HUES48 (cell line): ENCODE results near the gene TRPV4.

Experiments used
- H3K27ac ChIP-seq: one replicate; pipeline ENCODE4 v1.7.0; 2013; ENCODE audit warnings: low read depth, low read length, inconsistent platforms
- H3K27me3 ChIP-seq: 2 replicates; pipeline ENCODE4 v1.6.1; 2013; ENCODE audit warnings: mild to moderate bottlenecking, low read length; ENCODE audit not compliant: control insufficient read depth, insufficient read depth
- H3K36me3 ChIP-seq: 2 replicates; pipeline ENCODE4 v1.6.1; 2013; ENCODE audit warnings: low read length; ENCODE audit not compliant: control insufficient read depth, insufficient read depth
- H3K4me1 ChIP-seq: 2 replicates; pipeline ENCODE4 v1.6.1; 2013; ENCODE audit warnings: mild to moderate bottlenecking, low read length; ENCODE audit not compliant: control insufficient read depth, insufficient read depth
- H3K4me3 ChIP-seq: 2 replicates; pipeline ENCODE4 v1.5.1; 2013; ENCODE audit warnings: mild to moderate bottlenecking, low read depth, low read length
- H3K9ac ChIP-seq: 2 replicates; pipeline ENCODE4 v1.6.1; 2013; ENCODE audit warnings: mild to moderate bottlenecking, low read depth, low read length, moderate library complexity
- H3K9me3 ChIP-seq: 2 replicates; pipeline ENCODE4 v1.6.1; 2013; ENCODE audit warnings: low read length; ENCODE audit not compliant: control insufficient read depth, insufficient read depth

Gene TRPV4

GRCh38 chr12:109744986-109745942 lies 87.9 kb downstream of the TRPV4 start:
- H3K27me3 ChIP-seq = no peaks in the 10 kb centered on the region
- no peaks in the 10 kb centered on the region for H3K4me1 ChIP-seq
- H3K27ac ChIP-seq = no peak overlapping the region

GRCh38 chr12:109744026-109744425 lies 89.2 kb downstream of the TRPV4 start:
- Histone ChIP-seq H3K4me3 (no peak overlapping the region), H3K36me3 (no peaks in the 10 kb centered on the region), H3K4me1 (no peaks in the 10 kb centered on the region), H3K27ac (no peak overlapping the region), H3K9me3 (no peaks in the 10 kb centered on the region), H3K27me3 (no peaks in the 10 kb centered on the region), H3K9ac (no peak overlapping the region)

More at GRCh38 chr12:109744986-109745942, 87.9 kb downstream of the TRPV4 start:
- no peaks in the 10 kb centered on the region for H3K9me3 ChIP-seq
- H3K36me3 ChIP-seq = no peaks in the 10 kb centered on the region
- H3K9ac ChIP-seq = no peak overlapping the region
- no peak overlapping the region for H3K4me3 ChIP-seq

- H3K4me1 ChIP-seq = no peaks in the 10 kb centered on the region
- H3K4me3 ChIP-seq = no peak overlapping the region
- no peaks in the 10 kb centered on the region for H3K36me3 ChIP-seq
- no peaks in the 10 kb centered on the region for H3K9me3 ChIP-seq
- no peak overlapping the region for H3K27ac ChIP-seq
- H3K27me3 ChIP-seq = no peaks in the 10 kb centered on the region
- no peak overlapping the region for H3K9ac ChIP-seq
Observed at GRCh38 chr12:109743076-109743910, 89.9 kb downstream of the TRPV4 start.

GRCh38 chr12:109741970-109742703 lies 91.1 kb downstream of the TRPV4 start:
- Histone ChIP-seq H3K9ac (no peak overlapping the region), H3K9me3 (no peaks in the 10 kb centered on the region), H3K27me3 (no peaks in the 10 kb centered on the region), H3K36me3 (no peaks in the 10 kb centered on the region), H3K4me1 (peaks cover 7% of the 10 kb centered on the region), H3K4me3 (no peak overlapping the region), H3K27ac (no peak overlapping the region)

GRCh38 chr12:109741286-109741969 lies 91.8 kb downstream of the TRPV4 start:
- Histone ChIP-seq H3K36me3 (no peaks in the 10 kb centered on the region), H3K27ac (no peak overlapping the region), H3K9me3 (no peaks in the 10 kb centered on the region), H3K9ac (no peak overlapping the region), H3K27me3 (no peaks in the 10 kb centered on the region), H3K4me3 (no peak overlapping the region), H3K4me1 (peaks cover 12% of the 10 kb centered on the region)

- Histone ChIP-seq H3K4me3 (no peak overlapping the region), H3K4me1 (peaks cover 12% of the 10 kb centered on the region), H3K27ac (no peak overlapping the region), H3K9ac (no peak overlapping the region), H3K27me3 (no peaks in the 10 kb centered on the region), H3K9me3 (no peaks in the 10 kb centered on the region), H3K36me3 (no peaks in the 10 kb centered on the region)
Observed at GRCh38 chr12:109740694-109741245, 92.4 kb downstream of the TRPV4 start.

- Histone ChIP-seq H3K27ac (no peak overlapping the region), H3K36me3 (no peaks in the 10 kb centered on the region), H3K27me3 (no peaks in the 10 kb centered on the region)
Observed at GRCh38 chr12:109739747-109740693, 93.2 kb downstream of the TRPV4 start.

GRCh38 chr12:109738878-109739665 lies 94.1 kb downstream of the TRPV4 start:
- H3K9me3 ChIP-seq = no peaks in the 10 kb centered on the region
- no peak overlapping the region for H3K4me3 ChIP-seq
- no peak overlapping the region for H3K9ac ChIP-seq
- H3K27me3 ChIP-seq = no peaks in the 10 kb centered on the region
- no peak overlapping the region for H3K27ac ChIP-seq
- H3K4me1 ChIP-seq = peaks cover 17% of the 10 kb centered on the region
- H3K36me3 ChIP-seq = no peaks in the 10 kb centered on the region

More at GRCh38 chr12:109739747-109740693, 93.2 kb downstream of the TRPV4 start:
- H3K4me1 ChIP-seq = peaks cover 12% of the 10 kb centered on the region
- H3K9me3 ChIP-seq = no peaks in the 10 kb centered on the region
- no peak overlapping the region for H3K4me3 ChIP-seq
- H3K9ac ChIP-seq = no peak overlapping the region

GRCh38 chr12:109738209-109738608 lies 95.0 kb downstream of the TRPV4 start:
- H3K9ac ChIP-seq = no peak overlapping the region
- H3K4me3 ChIP-seq = no peak overlapping the region
- H3K4me1 ChIP-seq = peaks cover 17% of the 10 kb centered on the region
- H3K36me3 ChIP-seq = no peaks in the 10 kb centered on the region
- no peaks in the 10 kb centered on the region for H3K27me3 ChIP-seq
- H3K9me3 ChIP-seq = no peaks in the 10 kb centered on the region
- no peak overlapping the region for H3K27ac ChIP-seq
